Measurements from ENCODE around the gene KCNJ14.

Gene KCNJ14

DNA sequence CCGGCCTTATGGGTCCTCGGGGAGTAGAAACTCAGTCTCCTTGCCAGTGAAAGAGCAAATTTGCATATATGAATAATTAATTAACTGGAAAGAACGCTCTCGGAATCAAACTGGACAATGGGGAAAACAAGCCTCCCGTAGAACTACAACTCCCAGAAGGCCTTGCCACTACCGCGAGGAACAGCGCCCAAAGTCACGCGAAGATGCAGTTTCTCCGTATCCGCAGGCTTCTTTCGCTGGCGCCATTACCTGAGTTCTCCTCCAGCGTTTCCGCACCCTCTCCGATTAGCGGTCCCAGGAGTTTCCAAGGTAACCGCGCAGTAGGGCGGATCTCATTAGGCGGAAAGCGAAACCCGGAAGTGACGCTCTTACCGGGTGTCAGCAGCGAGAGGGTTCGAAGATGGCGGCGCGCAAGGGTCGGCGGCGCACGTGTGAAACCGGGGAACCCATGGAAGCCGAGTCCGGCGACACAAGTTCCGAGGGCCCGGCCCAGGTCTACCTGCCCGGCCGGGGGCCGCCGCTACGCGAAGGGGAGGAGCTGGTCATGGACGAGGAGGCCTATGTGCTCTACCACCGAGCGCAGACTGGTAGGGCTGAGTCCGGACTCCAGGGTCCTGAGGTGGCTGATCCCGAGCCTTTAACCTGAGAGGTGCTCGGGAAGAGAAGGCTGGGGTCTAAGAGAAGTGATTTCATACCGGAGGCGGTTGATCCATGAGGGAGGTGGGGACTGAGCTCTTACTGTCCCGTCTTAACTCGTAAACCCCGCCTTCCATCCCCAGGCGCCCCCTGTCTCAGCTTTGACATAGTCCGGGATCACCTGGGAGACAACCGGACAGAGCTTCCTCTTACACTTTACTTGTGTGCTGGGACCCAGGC is 9.5 kb upstream of the KCNJ14 start, which contains the start of gene GRWD1:
TSS of gene GRWD1 (plus strand) at position 378 of the 876 bp plus-strand sequence. CDS start at position 401, 23 bp downstream.
- peak; percentile 71 to 82 for DNase-seq (ENCODE audit: low read depth in 2 of 2)

GRCh38 chr19:48446579-48446978 is 8.8 kb upstream of the KCNJ14 start:
- DNase-seq (ENCODE audit: low read depth in 2 of 2), result no peak

GRCh38 chr19:48448563-48448962 is 6.8 kb upstream of the KCNJ14 start:
- DNase-seq (ENCODE audit: low read depth in 2 of 2), result no peak

DNA sequence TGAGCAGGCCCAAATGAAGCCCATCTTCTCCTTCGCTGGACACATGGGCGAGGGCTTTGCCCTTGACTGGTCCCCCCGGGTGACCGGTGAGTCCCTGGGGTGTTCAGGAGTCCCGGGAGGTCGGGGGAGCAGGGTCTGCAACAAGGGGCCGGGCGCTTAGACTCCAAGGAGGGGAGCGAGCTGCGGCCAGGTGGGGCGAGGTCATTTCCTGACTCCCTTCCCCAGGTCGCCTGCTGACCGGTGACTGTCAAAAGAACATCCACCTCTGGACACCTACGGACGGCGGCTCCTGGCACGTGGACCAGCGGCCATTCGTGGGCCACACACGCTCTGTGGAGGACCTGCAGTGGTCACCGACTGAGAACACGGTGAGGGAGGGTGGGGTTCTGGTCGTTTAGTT is 4.9 kb upstream of the KCNJ14 start:
- DNase-seq (ENCODE audit: low read depth in 2 of 2), result no peak

- DNase-seq (ENCODE audit: low read depth in 2 of 2), result no peak
Observed at GRCh38 chr19:48450863-48451262, 4.5 kb upstream of the KCNJ14 start.

DNA sequence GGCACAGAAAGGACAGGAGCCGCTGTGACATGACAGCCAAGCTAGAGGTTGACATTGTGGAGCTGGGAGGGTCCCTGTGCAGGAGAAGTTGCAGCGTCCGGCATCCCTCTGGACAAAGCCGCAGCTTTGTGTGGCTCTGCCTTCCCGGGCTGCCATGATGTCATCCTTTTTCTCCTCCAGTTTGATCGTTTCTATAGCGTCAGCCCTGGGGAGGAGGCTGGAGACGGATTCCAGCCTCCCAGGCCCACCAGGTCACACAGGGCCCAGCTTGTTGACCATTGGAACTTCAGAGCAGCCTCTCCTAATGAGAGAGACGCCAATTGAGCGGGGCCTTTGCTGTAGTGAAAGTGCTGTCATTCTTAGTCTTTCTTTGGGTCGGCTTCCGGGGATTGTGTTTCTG is 3.8 kb upstream of the KCNJ14 start:
- DNase-seq (ENCODE audit: low read depth in 2 of 2), result no peak

GRCh38 chr19:48452289-48453190 is 2.8 kb upstream of the KCNJ14 start:
- no peak for DNase-seq (ENCODE audit: low read depth in 2 of 2)

DNA sequence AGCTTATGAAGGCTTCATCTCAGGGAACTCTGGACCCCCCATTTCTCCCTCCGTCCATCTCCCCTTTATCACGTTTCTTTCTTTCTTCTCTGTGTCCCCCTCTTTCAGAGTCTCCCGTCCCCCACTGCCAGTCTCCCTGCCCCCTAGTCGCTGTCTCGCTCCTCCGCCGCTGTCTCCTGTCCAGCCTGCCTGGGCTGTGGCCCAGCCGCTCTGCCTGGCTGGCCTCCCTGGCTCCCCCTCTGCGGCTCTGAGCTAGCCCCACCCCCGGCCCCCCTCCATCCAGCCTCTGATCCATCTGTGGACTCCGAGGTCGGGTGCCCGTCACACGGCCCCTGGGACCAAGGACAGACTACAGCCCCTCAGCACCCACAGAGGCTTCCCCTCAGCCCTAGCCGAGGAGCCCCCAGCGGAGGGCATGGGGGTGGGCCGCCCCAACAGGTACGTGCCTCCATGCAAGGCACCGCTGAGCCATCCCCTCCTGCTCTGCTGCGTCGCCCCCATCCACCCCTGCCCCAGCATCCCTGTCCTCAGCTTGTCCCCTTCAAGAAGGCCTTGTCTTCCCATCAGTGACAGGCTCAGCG is 1.1 kb upstream of the KCNJ14 start:
- DNase-seq (ENCODE audit: low read depth in 2 of 2), result no peak

GRCh38 chr19:48455908-48456562 is 661 bp downstream of the KCNJ14 start:
- no peak for DNase-seq (ENCODE audit: low read depth in 2 of 2)

GRCh38 chr19:48456864-48457263 is 1.5 kb downstream of the KCNJ14 start:
- DNase-seq (ENCODE audit: low read depth in 2 of 2), result no peak

DNA sequence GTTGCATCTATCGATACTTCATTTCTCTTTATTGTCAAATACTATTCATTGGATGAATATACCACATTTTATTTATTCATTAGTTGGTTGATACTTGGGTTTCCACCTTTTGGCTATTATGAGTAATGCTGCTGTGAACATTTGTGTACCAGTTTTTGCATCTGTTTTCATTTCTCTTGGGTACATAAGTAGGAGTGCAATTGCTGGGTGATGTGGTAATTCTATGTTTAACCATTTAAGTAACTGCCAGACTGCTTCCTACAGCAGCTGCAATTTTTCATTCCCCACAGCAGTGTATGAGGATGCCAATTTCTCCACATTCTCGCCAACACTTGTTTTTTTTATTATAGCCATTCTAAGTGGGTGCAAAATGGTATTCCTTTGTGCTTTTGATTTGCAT is 2.6 kb downstream of the KCNJ14 start:
- no peak for DNase-seq (ENCODE audit: low read depth in 2 of 2)

DNA sequence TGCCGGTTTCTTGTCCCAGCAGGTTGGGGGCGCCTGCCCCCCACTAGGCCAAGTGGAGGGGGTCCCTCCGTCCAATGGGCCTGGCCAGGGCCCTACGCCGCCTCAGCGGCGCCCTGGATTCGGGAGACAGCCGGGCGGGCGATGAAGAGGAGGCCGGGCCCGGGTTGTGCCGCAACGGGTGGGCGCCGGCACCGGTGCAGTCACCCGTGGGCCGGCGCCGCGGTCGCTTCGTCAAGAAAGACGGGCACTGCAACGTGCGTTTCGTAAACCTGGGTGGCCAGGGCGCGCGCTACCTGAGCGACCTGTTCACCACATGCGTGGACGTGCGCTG is 6.2 kb downstream of the KCNJ14 start:
- DNase-seq (ENCODE audit: low read depth in 2 of 2), result no peak

GRCh38 chr19:48461982-48462655 is 6.7 kb downstream of the KCNJ14 start:
- no peak for DNase-seq (ENCODE audit: low read depth in 2 of 2)

DNA sequence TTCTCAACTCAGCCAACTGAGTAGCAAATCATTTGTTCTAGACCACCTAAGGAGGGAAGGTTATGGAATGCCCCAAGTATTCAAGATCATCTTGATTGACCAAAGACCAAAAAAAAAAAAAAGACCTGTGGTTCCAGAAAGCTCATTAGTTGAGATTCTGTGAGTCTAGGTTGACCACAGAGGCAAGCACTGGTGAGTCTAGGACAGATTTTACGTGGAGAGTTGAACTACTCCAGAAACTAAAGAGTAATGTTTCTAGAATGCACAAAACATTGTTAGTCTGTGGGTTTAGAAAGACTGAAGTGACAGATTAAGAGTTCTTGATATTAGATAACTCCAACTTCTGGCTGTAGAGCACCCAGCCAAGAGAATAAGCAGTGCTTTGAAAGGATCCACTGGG is 9.8 kb downstream of the KCNJ14 start:
- DNase-seq (ENCODE audit: low read depth in 2 of 2), result no peak

DNA sequence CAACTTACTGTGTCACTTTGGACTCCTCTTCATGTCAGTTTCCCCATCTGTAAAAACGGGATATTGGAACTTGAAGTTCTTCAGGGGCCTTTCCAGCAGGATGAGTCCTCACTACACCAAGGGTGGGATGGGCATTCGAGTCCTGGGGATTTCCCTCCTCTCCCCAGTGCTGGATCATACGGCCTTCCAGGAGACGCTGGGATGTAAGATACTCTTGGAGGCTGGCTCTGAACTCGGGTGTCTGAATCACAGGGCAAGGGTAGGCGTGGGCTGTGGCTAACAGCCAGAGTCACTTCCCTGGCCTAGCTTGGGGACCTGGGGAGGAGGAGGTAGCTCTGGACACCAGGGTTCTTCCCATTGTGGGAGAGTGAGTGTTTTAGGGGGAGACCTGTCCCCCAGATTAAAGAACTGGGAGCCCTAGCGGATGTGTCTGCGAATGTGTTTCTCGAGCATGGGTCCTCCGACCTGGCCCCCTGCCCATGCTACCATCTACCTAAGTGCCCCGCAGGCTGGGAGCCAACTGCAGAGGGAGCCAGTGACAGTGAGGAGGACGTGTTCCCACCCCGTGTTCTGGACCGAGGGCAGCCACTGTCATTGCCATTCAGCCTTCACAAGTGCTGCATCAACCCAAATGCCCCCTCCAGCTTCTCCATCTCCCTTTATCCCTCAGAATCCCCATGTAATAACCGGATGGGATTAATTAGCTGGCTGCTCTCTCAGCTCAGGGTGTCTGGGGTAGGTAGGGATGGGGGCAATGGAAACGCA is 11.4 kb downstream of the KCNJ14 start:
- DNase-seq (ENCODE audit: low read depth in 2 of 2), result no peak

GRCh38 chr19:48468772-48469288 is 13.5 kb downstream of the KCNJ14 start:
- peak; percentile 97 to 98 for DNase-seq (ENCODE audit: low read depth in 2 of 2)

DNA sequence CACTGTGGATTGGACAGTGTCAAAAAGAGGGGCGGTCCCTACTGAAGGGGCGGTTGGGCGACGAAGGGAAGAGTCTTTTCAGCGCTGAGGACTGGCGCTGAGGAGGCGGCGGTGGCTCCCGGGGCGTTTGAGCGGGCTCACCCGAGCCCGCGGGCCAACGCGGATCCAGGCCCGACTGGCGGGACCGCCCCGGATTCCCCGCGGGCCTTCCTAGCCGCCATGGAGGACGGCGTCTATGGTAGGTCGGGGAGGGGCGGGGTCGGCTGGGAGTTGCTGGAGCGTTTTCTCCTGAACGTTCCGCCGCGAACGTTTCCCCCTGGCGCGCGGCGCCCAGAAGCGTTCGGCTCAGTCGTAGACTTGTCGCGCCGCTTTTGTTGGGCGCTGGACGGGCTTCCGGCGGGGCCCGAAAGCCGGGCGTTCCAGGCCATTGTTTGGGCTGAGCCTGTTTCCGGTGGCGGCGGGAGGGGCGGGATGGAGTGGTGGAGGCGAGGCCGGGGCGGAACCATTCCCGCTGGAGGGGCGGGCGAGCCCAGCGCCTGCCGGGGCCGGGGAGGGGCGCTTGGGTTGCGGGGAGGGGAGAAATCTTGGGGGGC is 14.0 kb downstream of the KCNJ14 start, which contains the start of gene CYTH2:
TSS of gene CYTH2 (plus strand) at position 81 of the 593 bp plus-strand sequence. CDS start at position 220, 139 bp downstream.
- peak in 1 of 2 donors; percentile 22 for DNase-seq (ENCODE audit: low read depth in 2 of 2)

GRCh38 chr19:48469934-48470680 is 14.7 kb downstream of the KCNJ14 start:
- no peak for DNase-seq (ENCODE audit: low read depth in 2 of 2)

DNA sequence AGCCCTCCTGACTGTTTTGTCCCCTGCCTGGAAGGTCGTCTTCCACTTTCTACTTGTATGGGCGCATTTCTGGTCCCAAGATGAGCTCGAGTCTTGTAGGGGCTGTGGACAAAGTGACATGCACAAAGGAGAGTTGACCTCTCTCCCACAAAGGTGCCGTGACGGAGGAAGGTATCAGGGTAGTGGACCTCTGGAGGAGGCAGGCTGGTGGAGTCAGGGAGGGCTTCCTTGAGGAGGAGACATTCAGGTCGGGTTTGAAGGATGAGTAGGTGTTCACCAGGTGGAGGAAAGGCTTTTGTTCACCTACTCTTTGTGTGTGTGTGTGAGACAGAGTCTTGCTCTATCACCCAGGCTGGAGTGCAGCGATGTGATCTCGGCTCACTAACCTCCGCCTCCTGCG is 15.5 kb downstream of the KCNJ14 start:
- no peak for DNase-seq (ENCODE audit: low read depth in 2 of 2)
